ENCODE results near the gene KLF1. TPM values are rescaled to one million over a fixed set of nuclear protein-coding genes. Genes with fewer than 3 reads are reported as not detected.

The KLF1 gene
- polyA plus RNA-seq, 1 of the 3 experiments (the other 2 are of a cell fraction): not detected

DNA sequence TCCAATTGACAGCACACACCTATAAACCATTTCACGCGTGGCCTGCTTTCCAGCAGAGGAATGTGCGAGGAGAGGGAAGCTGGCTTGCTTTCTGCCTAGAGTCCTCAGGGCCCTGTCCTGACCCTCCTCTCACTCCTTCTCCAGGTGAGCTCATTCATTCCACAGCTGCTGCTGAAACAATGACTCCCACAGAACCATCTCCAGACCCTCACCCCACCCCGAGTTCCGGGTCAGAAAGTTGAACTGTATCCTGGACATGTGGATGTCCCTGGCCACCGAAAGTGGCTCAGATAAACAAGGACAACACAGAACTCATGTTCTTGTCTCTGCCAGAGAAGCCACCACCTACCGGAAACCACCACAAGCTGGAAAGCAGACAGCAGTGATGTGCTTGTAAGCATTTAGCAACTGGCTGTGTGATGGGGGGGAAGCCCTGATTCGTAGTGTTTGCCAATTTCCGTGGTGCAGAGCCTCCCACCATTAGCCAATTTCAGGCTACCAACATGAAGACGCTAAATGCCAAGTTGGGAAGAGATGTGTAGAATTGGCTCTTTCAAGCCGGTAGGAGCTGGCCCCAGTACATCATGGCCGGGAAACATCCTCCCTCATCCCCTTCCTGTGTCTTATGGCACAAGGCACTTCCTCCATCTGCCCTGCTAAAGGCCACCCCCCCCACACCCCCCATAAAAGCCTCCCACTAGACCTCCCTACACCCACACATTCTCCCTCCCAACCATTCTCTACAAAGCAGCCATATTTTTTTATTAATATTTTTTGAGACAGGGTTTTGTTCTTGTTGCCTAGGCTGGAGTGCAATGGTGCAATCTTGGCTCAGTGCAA is 27.1 kb upstream of the KLF1 start:
- ChIA-PET POLR2A (interaction anchor here (0.7 to 1.7 kb wide), 6 partner anchors 10 to 29 kb away, joined by 3 to 7 read pairs (median 4); partner anchors contain the start of genes CALR and FARSA), CTCF (interaction anchor here (0.5 to 1.9 kb wide), 8 partner anchors 12 to 89 kb away, joined by 3 to 6 read pairs (median 3); partner anchors contain the start of gene GCDH)
- H3K27ac ChIP-seq (ENCODE audit: low read depth in 2 of 2, low read length in 1 of 2): peak overlapping the region in 1 of 2 experiments; percentile 78; a peak in 2 of 4 replicates
- TF ChIP-seq NFIC (IDR thresholded peaks at IDR 0.05; ENCODE audit: borderline replicate concordance): no peak
- TF ChIP-seq REST (IDR thresholded peaks at IDR 0.05; ENCODE audit: low read depth, low read length): no peak
- no peak for TF ChIP-seq MEF2A (IDR thresholded peaks at IDR 0.05; ENCODE audit: borderline replicate concordance, low read depth)
- TF ChIP-seq RFX5 (IDR thresholded peaks at IDR 0.05; ENCODE audit: low read length): no peak
- no peak for TF ChIP-seq JUND (IDR thresholded peaks at IDR 0.05)
- no peak for TF ChIP-seq RXRA (IDR thresholded peaks at IDR 0.05; ENCODE audit: borderline replicate concordance, low read depth)
- no peak for TF ChIP-seq POLR2AphosphoS5 (IDR thresholded peaks at IDR 0.05; ENCODE audit: low read depth, low read length)
- no peak for TF ChIP-seq CTCF (IDR thresholded peaks at IDR 0.05)
- H3K4me3 ChIP-seq (ENCODE audit: low read depth in 2 of 2, low read length in 1 of 2): no peak overlapping the region
- H4K20me1 ChIP-seq (ENCODE audit: insufficient read depth): no peaks in the 10 kb centered on the region
- no peaks in the 10 kb centered on the region for H3F3A ChIP-seq (replicated peaks; ENCODE audit: insufficient read depth)
- H3K9me3 ChIP-seq: no peaks in the 10 kb centered on the region
- H3K4me1 ChIP-seq (ENCODE audit: control insufficient read depth in 1 of 2, insufficient read depth in 2 of 2, low read depth in 1 of 2, low read length in 1 of 2): peaks cover 5 to 22% of the 10 kb centered on the region in 2 experiments; a peak in 3 of 4 replicates
- no peaks in the 10 kb centered on the region for H3K27me3 ChIP-seq (ENCODE audit: insufficient read depth)
- no peak for DNase-seq
- H3K9ac ChIP-seq: no peak overlapping the region
- no peaks in the 10 kb centered on the region for H3K36me3 ChIP-seq (replicated peaks in 1 of 2; ENCODE audit: control insufficient read depth in 1 of 2, insufficient read depth in 2 of 2, low read length in 1 of 2)
- H3K79me2 ChIP-seq (ENCODE audit: insufficient read depth): no peaks in the 10 kb centered on the region
- 93% methylated on average over 12 of the region's 12 CpGs for WGBS (ENCODE audit: low lambda C conversion rate)
- no peak overlapping the region for H3K4me2 ChIP-seq
- H3K9me2 ChIP-seq: no peaks in the 10 kb centered on the region
- no peak overlapping the region for H2AFZ ChIP-seq (ENCODE audit: low read depth)

DNA sequence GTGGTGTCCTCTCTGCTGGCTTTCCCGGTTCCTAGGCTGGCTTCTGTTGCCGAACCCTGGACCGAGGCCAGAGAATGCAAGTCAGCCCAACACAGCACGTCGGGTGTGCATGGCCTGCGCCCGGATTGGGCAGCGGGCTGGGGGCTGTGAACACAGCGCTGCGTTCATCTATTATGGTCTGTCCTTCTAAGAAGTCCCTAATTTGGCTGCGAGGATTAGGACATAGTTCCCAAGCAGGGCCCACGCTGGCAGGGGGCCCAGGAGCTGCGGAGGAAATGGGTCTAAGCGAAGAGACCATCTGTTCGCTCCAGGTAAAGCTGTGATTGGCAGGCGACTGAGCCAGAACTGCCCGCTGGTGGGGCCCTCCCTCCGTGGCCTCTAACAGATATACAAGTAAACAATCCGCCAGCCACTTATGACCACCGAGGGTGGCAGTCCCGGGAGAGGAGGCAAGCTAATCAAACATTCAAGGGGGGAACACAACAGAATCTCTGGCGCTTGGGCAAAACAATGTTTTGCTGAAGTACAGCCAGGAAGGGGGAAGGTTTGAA is 26.1 kb upstream of the KLF1 start:
- H3K36me3 ChIP-seq (replicated peaks in 1 of 2; ENCODE audit: control insufficient read depth in 1 of 2, insufficient read depth in 2 of 2, low read length in 1 of 2): no peaks in the 10 kb centered on the region
- no peaks in the 10 kb centered on the region for H3F3A ChIP-seq (replicated peaks; ENCODE audit: insufficient read depth)
- H3K4me3 ChIP-seq (ENCODE audit: low read depth in 2 of 2, low read length in 1 of 2): no peak overlapping the region
- 30% methylated on average over 20 of the region's 22 CpGs for WGBS (ENCODE audit: low lambda C conversion rate)
- no peaks in the 10 kb centered on the region for H3K27me3 ChIP-seq (ENCODE audit: insufficient read depth)
- H3K4me1 ChIP-seq (ENCODE audit: control insufficient read depth in 1 of 2, insufficient read depth in 2 of 2, low read depth in 1 of 2, low read length in 1 of 2): peaks cover 5 to 22% of the 10 kb centered on the region in 2 experiments; a peak in 3 of 4 replicates
- peak overlapping the region; percentile 5; the same call in 1 of the 2 replicates for H2AFZ ChIP-seq (ENCODE audit: low read depth)
- H3K27ac ChIP-seq (ENCODE audit: low read depth in 2 of 2, low read length in 1 of 2): peak overlapping the region in 1 of 2 experiments; percentile 78; a peak in 2 of 4 replicates
- no peak overlapping the region for H3K4me2 ChIP-seq
- no peaks in the 10 kb centered on the region for H3K9me2 ChIP-seq
- no peaks in the 10 kb centered on the region for H3K79me2 ChIP-seq (ENCODE audit: insufficient read depth)
- CTCF ChIA-PET: interaction anchor here (1.0 to 1.9 kb wide), 7 partner anchors 11 to 153 kb away, joined by 3 to 6 read pairs (median 4); partner anchors contain the start of gene GCDH
- TF ChIP-seq ELF1 (IDR thresholded peaks at IDR 0.05) (no peak), CTCF (IDR thresholded peaks at IDR 0.05) (no peak), NFIC (IDR thresholded peaks at IDR 0.05; ENCODE audit: borderline replicate concordance) (0 out of 2 replicates have a peak, but pooled peaks have one; percentile 34), FOXJ3 (CRISPR knock-in tag; IDR thresholded peaks at IDR 0.05) (0 out of 2 replicates have a peak, but pooled peaks have one; percentile 18), MXI1 (IDR thresholded peaks at IDR 0.05; ENCODE audit: low read depth, low read length) (peak; percentile 17; the same call in 1 of the 2 replicates), SIN3A (IDR thresholded peaks at IDR 0.05; ENCODE audit: borderline replicate concordance, low read depth, low read length) (no peak)
- H3K9ac ChIP-seq: no peak overlapping the region
- POLR2A ChIA-PET: interaction anchor here (0.7 to 1.7 kb wide), 10 partner anchors 11 to 42 kb away, joined by 3 to 10 read pairs (median 4); partner anchors contain the start of genes CALR, FARSA and GCDH
- H3K9me3 ChIP-seq: no peaks in the 10 kb centered on the region
- peak; percentile 77 for DNase-seq
- H4K20me1 ChIP-seq (ENCODE audit: insufficient read depth): no peaks in the 10 kb centered on the region

Data from SK-N-SH (cell line).